ENCODE measurements around the gene CSNK1D.

CSNK1D gene

DNA sequence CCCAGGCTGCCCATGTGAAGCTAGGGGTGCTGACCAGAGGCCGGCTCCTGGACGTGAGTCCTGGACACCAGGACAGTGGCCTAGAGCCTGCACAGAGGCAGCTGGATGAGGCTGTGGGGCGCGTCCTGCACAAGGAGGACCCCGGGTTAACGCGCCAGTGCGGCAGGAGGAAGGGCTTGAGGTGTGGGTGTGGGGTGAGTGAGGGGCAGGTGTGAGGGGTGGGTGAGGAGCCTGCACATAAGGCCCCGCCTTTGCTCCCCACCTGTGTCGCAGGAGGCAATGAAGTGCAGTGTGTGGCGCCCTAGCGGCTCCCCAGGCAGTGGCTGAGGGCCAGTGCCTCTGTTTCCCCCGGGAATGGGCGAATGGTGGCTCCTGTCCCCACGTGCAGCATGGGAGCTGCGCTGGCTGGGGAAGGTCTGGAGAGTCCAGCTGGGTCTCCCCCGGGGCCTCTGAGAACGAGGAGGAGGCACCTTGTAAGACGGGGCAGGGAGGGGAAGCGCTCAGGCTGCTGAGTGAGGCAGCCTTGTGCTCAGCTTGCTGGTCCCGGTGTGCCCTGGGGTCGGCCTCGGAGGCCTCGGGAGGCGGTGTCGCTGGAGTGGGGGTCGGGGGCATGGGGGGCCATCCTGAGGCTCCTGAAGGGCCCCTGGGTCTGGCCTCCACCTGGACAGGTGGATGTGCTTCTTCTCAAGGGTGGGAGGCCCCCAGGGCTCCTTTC is 40.7 kb upstream of the CSNK1D start:
- no peak for DNase-seq (ENCODE audit: extremely low read depth, low read depth)
- TF ChIP-seq, protein P1, sequence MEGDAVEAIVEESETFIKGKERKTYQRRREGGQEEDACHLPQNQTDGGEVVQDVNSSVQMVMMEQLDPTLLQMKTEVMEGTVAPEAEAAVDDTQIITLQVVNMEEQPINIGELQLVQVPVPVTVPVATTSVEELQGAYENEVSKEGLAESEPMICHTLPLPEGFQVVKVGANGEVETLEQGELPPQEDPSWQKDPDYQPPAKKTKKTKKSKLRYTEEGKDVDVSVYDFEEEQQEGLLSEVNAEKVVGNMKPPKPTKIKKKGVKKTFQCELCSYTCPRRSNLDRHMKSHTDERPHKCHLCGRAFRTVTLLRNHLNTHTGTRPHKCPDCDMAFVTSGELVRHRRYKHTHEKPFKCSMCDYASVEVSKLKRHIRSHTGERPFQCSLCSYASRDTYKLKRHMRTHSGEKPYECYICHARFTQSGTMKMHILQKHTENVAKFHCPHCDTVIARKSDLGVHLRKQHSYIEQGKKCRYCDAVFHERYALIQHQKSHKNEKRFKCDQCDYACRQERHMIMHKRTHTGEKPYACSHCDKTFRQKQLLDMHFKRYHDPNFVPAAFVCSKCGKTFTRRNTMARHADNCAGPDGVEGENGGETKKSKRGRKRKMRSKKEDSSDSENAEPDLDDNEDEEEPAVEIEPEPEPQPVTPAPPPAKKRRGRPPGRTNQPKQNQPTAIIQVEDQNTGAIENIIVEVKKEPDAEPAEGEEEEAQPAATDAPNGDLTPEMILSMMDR (IDR thresholded peaks at IDR 0.05; ENCODE audit: low read depth, low read length) = no peak

DNA sequence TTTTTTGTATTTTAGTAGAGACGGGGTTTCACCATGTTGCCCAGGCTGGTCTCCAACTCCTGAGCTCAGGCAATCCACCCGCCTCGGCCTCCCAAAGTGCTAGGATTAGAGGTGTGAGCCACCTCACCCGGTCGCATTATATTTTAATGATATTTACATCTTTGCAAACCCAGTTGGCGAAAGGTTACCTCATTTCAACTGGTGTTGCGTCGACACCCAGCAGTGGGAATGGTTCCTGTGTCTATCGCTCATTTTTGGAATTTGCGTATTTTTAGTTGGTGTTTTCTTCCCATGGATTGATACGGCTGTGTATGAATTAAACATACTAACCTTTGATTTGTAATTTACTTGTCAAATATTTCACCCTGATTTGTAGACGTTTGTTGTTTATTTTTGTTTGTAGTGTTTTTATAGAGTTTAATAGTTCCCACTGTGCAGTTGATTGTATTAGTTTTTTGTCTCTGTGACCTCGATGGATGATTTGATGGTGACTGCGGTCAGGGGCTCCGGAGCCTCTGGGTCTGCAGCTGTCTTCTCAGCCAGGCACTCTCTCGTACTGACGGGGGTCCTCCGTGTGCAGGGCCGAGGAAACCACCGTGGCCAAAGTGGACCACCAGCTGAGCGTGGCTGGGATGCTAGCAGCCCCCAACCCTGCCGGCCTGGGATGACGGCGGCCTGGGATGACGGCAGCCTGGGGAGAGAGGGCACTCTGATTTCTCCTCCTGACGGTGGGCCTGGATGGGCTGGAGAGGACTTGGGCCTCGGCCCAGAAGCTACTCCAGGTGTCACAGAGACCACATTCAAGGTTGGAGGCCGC is 39.9 kb upstream of the CSNK1D start:
- TF ChIP-seq, protein P1 (IDR thresholded peaks at IDR 0.05; ENCODE audit: low read depth, low read length) = no peak
- DNase-seq (ENCODE audit: extremely low read depth, low read depth) = no peak

DNA sequence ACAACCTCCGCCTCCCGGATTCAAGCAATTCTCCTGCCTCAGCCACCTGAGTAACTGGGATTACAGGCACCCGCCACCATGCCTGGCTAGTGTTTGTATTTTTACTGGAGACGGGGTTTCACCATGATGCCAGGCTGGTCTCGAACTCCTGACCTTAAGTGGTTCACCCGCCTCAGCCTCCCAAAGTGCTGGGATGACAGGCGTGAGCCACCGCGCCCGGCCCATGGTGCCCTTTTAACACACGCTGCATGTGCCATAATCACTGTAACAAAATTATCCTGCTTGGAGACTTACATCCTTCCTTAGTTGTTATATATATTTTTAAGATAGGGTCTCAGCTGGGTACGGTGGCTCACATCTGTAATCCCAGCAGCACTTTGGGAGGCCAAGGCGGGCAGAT is 38.5 kb upstream of the CSNK1D start:
- no peak for DNase-seq (ENCODE audit: extremely low read depth, low read depth)
- TF ChIP-seq, protein P1 (IDR thresholded peaks at IDR 0.05; ENCODE audit: low read depth, low read length) = no peak

DNA sequence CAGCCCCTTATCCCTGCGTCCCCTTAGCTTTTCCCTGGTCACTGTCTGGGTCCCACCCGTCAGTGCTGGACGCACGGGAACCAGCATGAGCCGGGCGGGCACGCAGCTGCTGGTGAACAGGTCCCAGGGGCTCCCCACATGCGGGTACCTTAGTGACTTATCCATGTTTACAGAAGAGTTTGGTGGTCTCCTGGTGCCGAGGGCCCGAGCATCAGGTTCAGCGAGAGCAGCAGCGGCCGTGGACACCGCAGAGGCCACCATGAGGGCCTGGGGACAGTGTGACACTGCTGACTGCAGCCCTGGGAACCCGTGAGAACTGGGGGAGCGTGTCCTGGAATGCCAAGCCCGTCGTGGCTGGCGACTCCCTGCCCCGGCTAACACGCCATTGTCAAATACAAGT is 37.4 kb upstream of the CSNK1D start:
- TF ChIP-seq, protein P1 (IDR thresholded peaks at IDR 0.05; ENCODE audit: low read depth, low read length) = no peak
- no peak for DNase-seq (ENCODE audit: extremely low read depth, low read depth)

DNA sequence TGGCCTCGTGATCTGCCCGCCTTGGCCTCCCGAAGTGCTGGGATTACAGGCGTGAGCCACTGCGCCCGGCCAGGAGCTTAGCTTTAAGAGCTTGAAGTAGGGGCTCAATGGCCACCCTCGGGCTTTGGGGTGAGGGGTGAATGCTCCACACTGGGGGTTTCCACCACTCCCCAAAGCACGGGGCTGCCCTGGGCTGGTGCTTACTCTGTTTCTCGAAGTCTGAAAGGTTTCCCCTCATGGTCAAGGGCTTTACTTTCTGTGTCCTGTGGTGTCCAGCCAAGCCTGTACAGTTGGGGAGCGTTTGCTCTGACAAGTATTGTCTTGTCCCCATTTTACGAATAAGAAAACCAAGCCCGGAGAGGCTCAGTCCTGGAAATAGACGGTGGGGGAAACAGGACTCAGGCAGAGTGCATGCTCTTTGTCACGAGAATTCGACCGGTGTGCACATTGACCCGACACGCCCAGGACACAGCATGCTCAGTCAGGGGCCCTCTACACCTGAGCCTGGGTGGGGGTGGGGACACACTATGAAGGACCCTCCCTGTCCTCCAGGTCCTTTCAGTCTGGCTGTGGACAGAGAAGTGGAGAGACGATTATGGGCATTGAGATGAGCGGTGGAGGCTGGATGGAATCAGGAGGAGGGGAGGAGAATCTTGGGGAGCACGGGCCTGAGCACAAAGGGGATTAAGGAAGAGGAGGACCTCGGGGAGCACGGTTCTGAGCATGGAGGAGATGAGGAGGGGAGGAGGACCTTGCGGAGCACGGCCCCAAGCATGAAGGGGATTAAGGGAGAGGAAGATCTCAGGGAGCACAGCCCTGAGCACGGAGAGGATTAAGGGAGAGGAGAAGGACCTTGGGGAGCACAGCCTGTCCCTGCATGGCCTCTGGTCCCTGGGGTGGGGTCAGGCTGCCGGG is 36.4 kb upstream of the CSNK1D start:
- no peak for DNase-seq (ENCODE audit: extremely low read depth, low read depth)
- TF ChIP-seq, protein P1 (IDR thresholded peaks at IDR 0.05; ENCODE audit: low read depth, low read length) = no peak

DNA sequence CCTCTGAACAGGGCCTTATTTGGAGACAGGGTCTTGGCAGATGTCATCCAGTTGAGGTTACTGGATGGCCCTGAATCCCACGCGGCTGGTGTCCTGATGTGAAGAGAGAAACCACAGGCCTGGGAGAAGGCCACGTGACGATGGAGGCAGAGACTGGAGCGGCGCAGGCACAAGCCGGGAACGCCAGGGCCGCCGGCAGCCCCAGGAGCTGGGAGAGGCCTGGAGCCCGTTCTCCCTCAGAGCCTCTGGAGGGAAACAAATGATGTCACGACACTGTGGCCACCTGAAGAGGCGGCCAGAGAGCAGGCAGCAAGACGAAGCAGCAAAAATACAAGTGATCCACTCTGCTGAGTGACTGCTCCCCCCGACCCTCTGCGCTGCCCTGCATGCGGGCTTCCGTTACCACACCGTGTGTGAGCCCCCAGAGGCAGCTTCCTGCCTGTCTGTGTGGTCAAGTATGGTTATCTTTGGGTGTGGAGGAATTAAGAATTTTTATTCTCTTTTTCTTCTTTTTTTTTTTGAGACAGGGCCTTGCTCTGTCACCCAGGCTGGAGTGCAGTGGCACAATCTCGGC is 32.3 kb upstream of the CSNK1D start:
- TF ChIP-seq, protein P1 (IDR thresholded peaks at IDR 0.05; ENCODE audit: low read depth, low read length) = no peak
- DNase-seq (ENCODE audit: extremely low read depth, low read depth) = no peak
